Mucosa of gallbladder (tissue), 1 donor: ENCODE data around the gene MRE11. TPM values are rescaled to one million over a fixed set of nuclear protein-coding genes. Genes with fewer than 3 reads are reported as not detected.
"Not testable (repeated sequence)": the region's sequence is repeated elsewhere in the genome, so short reads cannot be mapped to it uniquely, and the experiment has no call there.

Experiments
- DNase-seq: peaks from one replicate; pipeline ENCODE4 v3.0.0-alpha.2; 2020; ENCODE audit warnings: low spot score
- total RNA-seq: library from RNA; stranded (reverse); gene quantifications from one replicate; pipeline ENCODE4 v1.2.1, GENCODE V29; 2021
- donor health status: DM: no; HTN: no; CAD: no.

Gene MRE11
- total RNA-seq, 1 donor from 2014 or later: 14.8 TPM

- DNase-seq: no peak
Observed at GRCh38 chr11:94424011-94424410, 69.6 kb downstream of the MRE11 start.

GRCh38 chr11:94423507-94423906, 70.1 kb downstream of the MRE11 start:
- no peak for DNase-seq

GRCh38 chr11:94418123-94418765, 75.4 kb downstream of the MRE11 start:
- no peak for DNase-seq

- DNase-seq: no peak
Observed at GRCh38 chr11:94417386-94417987, 76.2 kb downstream of the MRE11 start.

GRCh38 chr11:94405062-94405833, 88.4 kb downstream of the MRE11 start:
- no peak for DNase-seq

- no peak for DNase-seq
Observed at GRCh38 chr11:94402355-94402754, 91.3 kb downstream of the MRE11 start.

GRCh38 chr11:94401773-94402265, 91.8 kb downstream of the MRE11 start:
- no peak for DNase-seq

GRCh38 chr11:94400839-94401772, 92.5 kb downstream of the MRE11 start, which contains the start of gene GPR83:
GPR83 (minus strand) TSS chr11:94401419; CDS start chr11:94401247, 172 bp downstream.
- no peak for DNase-seq

GRCh38 chr11:94400457-94400838, 93.2 kb downstream of the MRE11 start:
- DNase-seq: no peak

GRCh38 chr11:94400050-94400449, 93.6 kb downstream of the MRE11 start:
- DNase-seq: no peak

- DNase-seq: no peak
Observed at GRCh38 chr11:94398101-94398500, 95.5 kb downstream of the MRE11 start.

- DNase-seq: no peak
Observed at GRCh38 chr11:94396282-94396681, 97.4 kb downstream of the MRE11 start.

- not testable (repeated sequence) for DNase-seq
Observed at GRCh38 chr11:94391937-94392336, 101.7 kb downstream of the MRE11 start.

GRCh38 chr11:94379613-94380012, 114.0 kb downstream of the MRE11 start:
- no peak for DNase-seq

- no peak for DNase-seq
Observed at GRCh38 chr11:94376841-94377240, 116.8 kb downstream of the MRE11 start.

GRCh38 chr11:94370576-94370975, 123.1 kb downstream of the MRE11 start:
- DNase-seq: not testable (repeated sequence)

Other genes starting within 250 kb of the MRE11 start
- gene IZUMO1R, start 189.3 kb downstream of the MRE11 start, total RNA-seq: not detected
- 0.09 TPM for gene GPR83, start 92.4 kb downstream of the MRE11 start, total RNA-seq
- gene ANKRD49, start 140 bp upstream of the MRE11 start, total RNA-seq: 14.5 TPM
- not detected for gene C11orf97, start 18.6 kb upstream of the MRE11 start, total RNA-seq
- gene FUT4, start 50.1 kb upstream of the MRE11 start, total RNA-seq: 18.6 TPM
- gene PIWIL4, start 73.5 kb upstream of the MRE11 start, total RNA-seq: 11.0 TPM